ENCODE results near the gene PLXDC1.
A peak's percentile ranks its signal among the peaks of the same experiment; 100 is the strongest.

The PLXDC1 gene

GRCh38 chr17:39165178-39165840, 13.9 kb upstream of the PLXDC1 start:
- TF ChIP-seq, protein P1, sequence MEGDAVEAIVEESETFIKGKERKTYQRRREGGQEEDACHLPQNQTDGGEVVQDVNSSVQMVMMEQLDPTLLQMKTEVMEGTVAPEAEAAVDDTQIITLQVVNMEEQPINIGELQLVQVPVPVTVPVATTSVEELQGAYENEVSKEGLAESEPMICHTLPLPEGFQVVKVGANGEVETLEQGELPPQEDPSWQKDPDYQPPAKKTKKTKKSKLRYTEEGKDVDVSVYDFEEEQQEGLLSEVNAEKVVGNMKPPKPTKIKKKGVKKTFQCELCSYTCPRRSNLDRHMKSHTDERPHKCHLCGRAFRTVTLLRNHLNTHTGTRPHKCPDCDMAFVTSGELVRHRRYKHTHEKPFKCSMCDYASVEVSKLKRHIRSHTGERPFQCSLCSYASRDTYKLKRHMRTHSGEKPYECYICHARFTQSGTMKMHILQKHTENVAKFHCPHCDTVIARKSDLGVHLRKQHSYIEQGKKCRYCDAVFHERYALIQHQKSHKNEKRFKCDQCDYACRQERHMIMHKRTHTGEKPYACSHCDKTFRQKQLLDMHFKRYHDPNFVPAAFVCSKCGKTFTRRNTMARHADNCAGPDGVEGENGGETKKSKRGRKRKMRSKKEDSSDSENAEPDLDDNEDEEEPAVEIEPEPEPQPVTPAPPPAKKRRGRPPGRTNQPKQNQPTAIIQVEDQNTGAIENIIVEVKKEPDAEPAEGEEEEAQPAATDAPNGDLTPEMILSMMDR (conservative IDR thresholded peaks at IDR 0.05; ENCODE audit: low read depth) = no peak
- DNase-seq (ENCODE audit: low spot score) = no peak
- no peak overlapping the region for H3K27ac ChIP-seq
- CTCF ChIA-PET = interaction anchor here (0.5 to 2.6 kb wide), 12 partner anchors 7 to 823 kb away, joined by 3 to 38 read pairs (median 4); partner anchors contain the start of gene PLXDC1
- POLR2A ChIA-PET (ENCODE audit: low non-redundant PET) = no interaction called here

GRCh38 chr17:39164675-39165143, 13.3 kb upstream of the PLXDC1 start:
- peak; percentile 91 for DNase-seq (ENCODE audit: low spot score)
- no peak overlapping the region for H3K27ac ChIP-seq
- TF ChIP-seq, protein P1 (conservative IDR thresholded peaks at IDR 0.05; ENCODE audit: low read depth) = peak; percentile 73
- CTCF ChIA-PET = interaction anchor here (0.5 to 2.6 kb wide), 15 partner anchors 8 to 823 kb away, joined by 3 to 38 read pairs (median 4); partner anchors contain the start of gene PLXDC1
- POLR2A ChIA-PET (ENCODE audit: low non-redundant PET) = no interaction called here

DNA sequence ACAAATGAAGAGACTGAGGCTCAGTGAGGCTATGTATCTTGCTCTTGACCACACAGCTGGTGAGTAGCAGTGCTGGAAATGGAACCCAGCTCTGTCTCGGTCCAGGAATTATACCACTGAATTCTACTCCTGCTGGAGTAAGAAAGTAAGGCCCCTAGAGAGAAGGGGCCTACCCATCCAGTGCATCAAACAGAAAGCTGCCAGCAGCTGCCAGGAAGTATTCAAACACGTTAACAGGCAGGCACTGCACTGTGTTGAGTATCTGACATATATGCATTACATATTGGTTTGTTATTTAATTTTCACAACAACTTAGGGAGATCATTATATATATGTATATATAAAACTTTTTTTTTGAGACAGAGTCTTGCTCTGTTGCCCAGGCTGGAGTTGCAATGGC, 10.5 kb upstream of the PLXDC1 start:
- CTCF ChIA-PET = interaction anchor here (0.6 kb wide), 1 partner anchor 543 kb away, joined by 3 read pairs; no protein-coding TSS in a partner anchor
- POLR2A ChIA-PET (ENCODE audit: low non-redundant PET) = no interaction called here
- H3K27ac ChIP-seq = no peak overlapping the region
- TF ChIP-seq, protein P1 (conservative IDR thresholded peaks at IDR 0.05; ENCODE audit: low read depth) = no peak
- DNase-seq (ENCODE audit: low spot score) = no peak

DNA sequence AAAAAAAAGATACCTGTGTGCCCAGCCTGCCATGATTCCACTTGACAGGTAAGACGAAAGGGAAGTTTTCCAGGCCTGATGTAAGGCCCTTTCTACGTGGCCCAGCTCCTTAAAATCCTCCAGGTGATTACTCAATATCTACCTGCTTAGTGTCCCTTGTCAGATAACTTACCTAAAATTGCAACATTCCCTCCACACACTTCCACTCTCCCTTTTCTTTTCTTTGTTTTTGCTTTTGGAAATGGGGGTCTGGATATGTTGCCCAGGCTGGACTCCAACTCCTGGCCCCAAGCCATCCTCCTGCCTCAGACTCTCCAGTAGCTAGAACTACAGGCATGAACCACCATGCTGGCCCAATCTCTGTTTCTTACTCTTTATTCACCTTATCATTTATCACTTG, 7.2 kb upstream of the PLXDC1 start:
- ChIA-PET POLR2A (ENCODE audit: low non-redundant PET) (no interaction called here), CTCF (no interaction called here)
- TF ChIP-seq, protein P1 (conservative IDR thresholded peaks at IDR 0.05; ENCODE audit: low read depth) = no peak
- no peak overlapping the region for H3K27ac ChIP-seq
- DNase-seq (ENCODE audit: low spot score) = no peak

GRCh38 chr17:39156491-39156890, 5.1 kb upstream of the PLXDC1 start:
- no peak for DNase-seq (ENCODE audit: low spot score)
- TF ChIP-seq, protein P1 (conservative IDR thresholded peaks at IDR 0.05; ENCODE audit: low read depth) = no peak
- no peak overlapping the region for H3K27ac ChIP-seq
- ChIA-PET CTCF (interaction anchor here (0.7 to 1.4 kb wide), 2 partner anchors 11 to 18 kb away, joined by 4 to 5 read pairs; no protein-coding TSS in a partner anchor), POLR2A (ENCODE audit: low non-redundant PET) (no interaction called here)

- CTCF ChIA-PET = interaction anchor here (1.4 kb wide), 1 partner anchor 19 kb away, joined by 5 read pairs; no protein-coding TSS in a partner anchor
- no peak for DNase-seq (ENCODE audit: low spot score)
- POLR2A ChIA-PET (ENCODE audit: low non-redundant PET) = no interaction called here
- TF ChIP-seq, protein P1 (conservative IDR thresholded peaks at IDR 0.05; ENCODE audit: low read depth) = no peak
- no peak overlapping the region for H3K27ac ChIP-seq
Observed at GRCh38 chr17:39155654-39156053, 4.2 kb upstream of the PLXDC1 start.

Data from RWPE1 (cell line).